IMR-90 (cell line): ENCODE measurements around the gene SNTG2. TPM values are rescaled to one million over a fixed set of nuclear protein-coding genes. Genes with fewer than 3 reads are reported as not detected.

Source experiments
- ATAC-seq: fragments of 200-7000 bp; cut with Tn5 transposase; 2 replicates; pipeline ENCODE4 v1.9.1; 2020; ENCODE audit warnings: low read depth, mild to moderate bottlenecking, moderate library complexity
- BruUV-seq: library from RNA; stranded (reverse); fragments of 400-500 nt; replicated peaks from 2 replicates; lab custom pipeline; 2021; lab: Mats Ljungman, UMichigan
- CTCF ChIA-PET: fragments of 300-600 bp; formaldehyde crosslinking; extraction: SDS; loops from one replicate; lab custom pipeline; 2021; ENCODE audit warnings: antibody characterized with exemption; lab: Yijun Ruan, JAX
- POLR2A ChIA-PET: fragments of 300-600 bp; sonication (Branson Sonifier 250); formaldehyde crosslinking; loops from one replicate; lab custom pipeline; 2022; ENCODE audit warnings: antibody characterized with exemption; ENCODE audit not compliant: unreplicated experiment; lab: Charles Lee
- DNase-seq: peaks from one replicate; pipeline ENCODE4 v3.0.0; 2013
- H2AFZ ChIP-seq: replicated peaks from 2 replicates; pipeline ENCODE3; 2013; ENCODE audit warnings: low read length, mild to moderate bottlenecking; ENCODE audit not compliant: poor library complexity
- H2AK5ac ChIP-seq: 2 replicates; pipeline ENCODE4 v1.6.1; 2013; ENCODE audit warnings: low read depth, low read length, inconsistent platforms
- H2AK9ac ChIP-seq: replicated peaks from 2 replicates; pipeline ENCODE3; 2013; ENCODE audit warnings: mild to moderate bottlenecking, low read depth, low read length, moderate library complexity; ENCODE audit not compliant: poor library complexity
- H2BK120ac ChIP-seq: 2 replicates; pipeline ENCODE4 v1.6.1; 2013; ENCODE audit warnings: low read depth, low read length, inconsistent platforms
- H2BK15ac ChIP-seq: 3 replicates; pipeline ENCODE4 v1.6.1; 2013; ENCODE audit warnings: low read depth, low read length, inconsistent platforms
- H2BK20ac ChIP-seq: 2 replicates; pipeline ENCODE4 v1.6.1; 2013; ENCODE audit warnings: low read depth, mild to moderate bottlenecking, inconsistent platforms, low read length, moderate library complexity
- H2BK5ac ChIP-seq: 2 replicates; pipeline ENCODE4 v1.6.1; 2013; ENCODE audit warnings: mild to moderate bottlenecking, low read depth, low read length, inconsistent platforms; ENCODE audit not compliant: poor library complexity, severe bottlenecking
- H3K14ac ChIP-seq: replicated peaks from 2 replicates; pipeline ENCODE4 v1.6.1; 2013; ENCODE audit warnings: low read depth, low read length, inconsistent platforms
- H3K18ac ChIP-seq: 2 replicates; pipeline ENCODE4 v1.6.1; 2013; ENCODE audit warnings: low read depth, low read length, control low read depth
- H3K23ac ChIP-seq: 2 replicates; pipeline ENCODE4 v1.6.1; 2013; ENCODE audit warnings: low read depth, low read length, inconsistent platforms
- H3K27ac ChIP-seq: 2 replicates; pipeline ENCODE4 v1.5.1; 2013; ENCODE audit warnings: mild to moderate bottlenecking, control low read depth, low read length; ENCODE audit not compliant: insufficient read depth
- H3K27me3 ChIP-seq: 2 replicates; pipeline ENCODE4 v1.6.1; 2013; ENCODE audit warnings: low read length; ENCODE audit not compliant: control insufficient read depth, insufficient read depth
- H3K36me3 ChIP-seq: 2 replicates; pipeline ENCODE4 v1.6.1; 2013; ENCODE audit warnings: low read length, mixed read lengths; ENCODE audit not compliant: control insufficient read depth, insufficient read depth
- H3K4ac ChIP-seq: 2 replicates; pipeline ENCODE4 v1.6.1; 2013; ENCODE audit warnings: low read depth, low read length, inconsistent platforms
- H3K4me1 ChIP-seq: 2 replicates; pipeline ENCODE4 v1.6.1; 2013; ENCODE audit warnings: low read length, mixed read lengths; ENCODE audit not compliant: control insufficient read depth, insufficient read depth
- H3K4me2 ChIP-seq: 2 replicates; pipeline ENCODE4 v1.6.1; 2013; ENCODE audit warnings: low read depth, mild to moderate bottlenecking, control low read depth, low read length, moderate library complexity
- H3K4me3 ChIP-seq: 2 replicates; pipeline ENCODE4 v1.5.1; 2013; ENCODE audit warnings: low read depth, mild to moderate bottlenecking, control low read depth, low read length, moderate library complexity; ENCODE audit not compliant: insufficient read depth
- H3K56ac ChIP-seq: 2 replicates; pipeline ENCODE4 v1.6.1; 2013; ENCODE audit warnings: low read length, inconsistent platforms; ENCODE audit not compliant: insufficient read depth; ENCODE audit errors: extremely low read depth
- H3K79me1 ChIP-seq, 2 experiments: 2 replicates each; pipeline ENCODE4 v1.6.1; 2013; ENCODE audit warnings: low read length in 2 of 2, inconsistent platforms in 1 of 2, low read depth in 1 of 2
- H3K9ac ChIP-seq: 2 replicates; pipeline ENCODE4 v1.6.1; 2013; ENCODE audit warnings: low read depth, low read length, control low read depth
- H3K9me1 ChIP-seq: 2 replicates; pipeline ENCODE4 v1.6.1; 2013; ENCODE audit warnings: low read length, inconsistent platforms; ENCODE audit not compliant: insufficient read depth
- H3K9me3 ChIP-seq: 2 replicates; pipeline ENCODE4 v1.6.1; 2013; ENCODE audit warnings: low read length; ENCODE audit not compliant: control insufficient read depth, insufficient read depth
- H4K20me1 ChIP-seq: 2 replicates; pipeline ENCODE4 v1.6.1; 2013; ENCODE audit warnings: low read length, inconsistent platforms; ENCODE audit not compliant: insufficient read depth
- H4K5ac ChIP-seq: 2 replicates; pipeline ENCODE4 v1.6.1; 2013; ENCODE audit warnings: mild to moderate bottlenecking, low read depth, low read length, control low read depth
- H4K8ac ChIP-seq, 2 experiments: 2 replicates each; pipeline ENCODE4 v1.6.1; 2013; ENCODE audit warnings: low read depth in 2 of 2, low read length in 2 of 2, control low read depth in 1 of 2, inconsistent platforms in 1 of 2
- H4K91ac ChIP-seq: 2 replicates; pipeline ENCODE4 v1.6.1; 2013; ENCODE audit warnings: low read depth, low read length, inconsistent platforms; ENCODE audit not compliant: insufficient read depth
- BHLHE40 ChIP-seq: fragments of 150-350 bp; IDR thresholded peaks from 2 replicates; pipeline ENCODE4 v1.6.1; 2016; ENCODE audit warnings: mild to moderate bottlenecking, low read depth, low read length
- CEBPB ChIP-seq: IDR thresholded peaks from 2 replicates; pipeline ENCODE4 v1.6.1; 2012; ENCODE audit warnings: low read depth, low read length, improper control_type of control experiment
- CHD1 ChIP-seq: IDR thresholded peaks from 2 replicates; pipeline ENCODE4 v1.6.1; 2012; ENCODE audit warnings: low read depth, low read length, improper control_type of control experiment
- CTCF ChIP-seq: conservative IDR thresholded peaks from 2 replicates; pipeline ENCODE4 v1.5.1; 2012; ENCODE audit warnings: mild to moderate bottlenecking, low read depth, low read length, improper control_type of control experiment
- ELK1 ChIP-seq: fragments of 150-350 bp; IDR thresholded peaks from 2 replicates; pipeline ENCODE4 v1.6.1; 2016; ENCODE audit warnings: low read depth, mild to moderate bottlenecking, low read length, moderate library complexity, borderline replicate concordance
- FOS ChIP-seq: fragments of 150-350 bp; IDR thresholded peaks from 2 replicates; pipeline ENCODE4 v1.6.1; 2016; ENCODE audit warnings: low read depth, low read length
- MAFK ChIP-seq: IDR thresholded peaks from 2 replicates; pipeline ENCODE4 v1.6.1; 2012; ENCODE audit warnings: low read depth, low read length, improper control_type of control experiment
- MAZ ChIP-seq: IDR thresholded peaks from 2 replicates; pipeline ENCODE4 v1.6.1; 2012; ENCODE audit warnings: low read depth, mild to moderate bottlenecking, low read length, improper control_type of control experiment, moderate library complexity, borderline replicate concordance
- MXI1 ChIP-seq: IDR thresholded peaks from 2 replicates; pipeline ENCODE4 v1.6.1; 2012; ENCODE audit warnings: low read depth, mild to moderate bottlenecking, low read length, moderate library complexity, borderline replicate concordance
- NFE2L2 ChIP-seq: fragments of 150-350 bp; IDR thresholded peaks from 2 replicates; pipeline ENCODE4 v1.6.1; 2016; ENCODE audit warnings: low read depth, mild to moderate bottlenecking, low read length
- POLR2A ChIP-seq: IDR thresholded peaks from 2 replicates; pipeline ENCODE4 v1.6.1; 2012; ENCODE audit warnings: mild to moderate bottlenecking, low read depth, low read length
- RAD21 ChIP-seq: IDR thresholded peaks from 2 replicates; pipeline ENCODE4 v1.6.1; 2012; ENCODE audit warnings: low read length, improper control_type of control experiment
- RCOR1 ChIP-seq: IDR thresholded peaks from 2 replicates; pipeline ENCODE4 v1.6.1; 2012; ENCODE audit warnings: mild to moderate bottlenecking, low read length, improper control_type of control experiment; ENCODE audit not compliant: insufficient replicate concordance
- RFX5 ChIP-seq: IDR thresholded peaks from 2 replicates; pipeline ENCODE4 v1.8.0; 2012; ENCODE audit warnings: low read depth, mild to moderate bottlenecking, low read length, moderate library complexity
- SMC3 ChIP-seq: fragments of 150-350 bp; IDR thresholded peaks from 2 replicates; pipeline ENCODE4 v1.6.1; 2016; ENCODE audit warnings: low read depth, mild to moderate bottlenecking, antibody characterized with exemption, low read length, moderate library complexity
- USF2 ChIP-seq: fragments of 150-350 bp; IDR thresholded peaks from 2 replicates; pipeline ENCODE4 v1.6.1; 2017; ENCODE audit warnings: mild to moderate bottlenecking, antibody characterized with exemption, low read length, low read depth
- WGBS, 2 experiments: methylation state at CpG; one replicate each; pipeline versions ENCODE4 v1.1.5 to v1.1.7; 2013; ENCODE audit warnings: missing lambda C conversion rate in 2 of 2; ENCODE audit not compliant: insufficient read length in 1 of 2; ENCODE audit errors: extremely low coverage in 2 of 2; 5-methylcytosine and 5-hydroxymethylcytosine counted together
- dilution Hi-C: fragments of 300-500 bp; cut with HindIII; formaldehyde crosslinking; loops from one replicate; pipeline ENCODE4 v1.14.3; 2018; ENCODE audit warnings: low sequenced_read_pairs; ENCODE audit not compliant: unreplicated experiment
- in situ Hi-C: fragments of 300-500 bp; cut with MboI; formaldehyde crosslinking; loops from 3 replicates; pipeline ENCODE4 v1.14.3; 2019; ENCODE audit warnings: low sequenced_read_pairs, inconsistent platforms, mixed read lengths
- intact Hi-C: fragments of 100-400 bp; cut with micrococcal nuclease; formaldehyde crosslinking; loops from 2 replicates; pipeline ENCODE4 v1.10.0; 2022
- polyA plus RNA-seq, 3 experiments: library from polyadenylated mRNA; depleted of rRNA; stranded (reverse); fragments of >200 nt; gene quantifications; 2 replicates each; pipeline ENCODE4 v1.2.3, GENCODE V29; 2012; ENCODE audit warnings: low replicate concordance in 1 of 3
- total RNA-seq: library from RNA; depleted of rRNA; stranded (reverse); fragments of >200 nt; gene quantifications from 2 replicates; pipeline ENCODE4 v1.2.3, GENCODE V29; 2012

Gene SNTG2
- total and polyA plus RNA-seq, 2 of the 4 experiments (the other 2 are of a cell fraction) = under 0.01 to 0.17 TPM

GRCh38 chr2:1248187-1248586, 297.5 kb downstream of the SNTG2 start:
- Histone ChIP-seq H2AK5ac (no peak overlapping the region), H3K79me1 (no peaks in the 10 kb centered on the region), H3K9ac (no peak overlapping the region), H3K9me1 (no peaks in the 10 kb centered on the region), H2AK9ac (no peak overlapping the region), H3K9me3 (peaks cover 7% of the 10 kb centered on the region; the same call in 1 of the 2 replicates), H3K14ac (no peak overlapping the region), H2BK120ac (no peak overlapping the region), H2BK20ac (no peak overlapping the region), H2BK5ac (no peak overlapping the region), H3K4ac (no peak overlapping the region), H2AFZ (no peak overlapping the region), H4K91ac (no peak overlapping the region), H3K56ac (no peak overlapping the region), H3K18ac (no peak overlapping the region), H3K36me3 (no peaks in the 10 kb centered on the region), H4K20me1 (no peaks in the 10 kb centered on the region), H3K23ac (no peak overlapping the region), H3K27me3 (no peaks in the 10 kb centered on the region), H4K5ac (no peak overlapping the region), H4K8ac (no peak overlapping the region), H3K4me2 (no peak overlapping the region), H2BK15ac (no peak overlapping the region), H3K27ac (no peak overlapping the region), H3K4me1 (no peaks in the 10 kb centered on the region), H3K4me3 (no peak overlapping the region)
- POLR2A ChIA-PET = no interaction called here
- in situ Hi-C loops = no loop called here
- no TSS peak for BruUV-seq
- WGBS, 2 experiments = 58% methylated on average over 2 of the region's 5 CpGs; no CpG with 5 or more reads in 1 of the 2 experiments
- CTCF ChIA-PET = no interaction called here
- ATAC-seq (no peak), DNase-seq (no peak)
- dilution Hi-C loops = no loop called here
- TF ChIP-seq CTCF (no peak), CEBPB (no peak), FOS (no peak), CHD1 (no peak), RCOR1 (no peak), RFX5 (no peak), USF2 (no peak), BHLHE40 (no peak), MAZ (no peak), ELK1 (no peak), MAFK (no peak), SMC3 (no peak), MXI1 (no peak), POLR2A (no peak), RAD21 (no peak), NFE2L2 (no peak)
- intact Hi-C loops = no loop called here
